GM12878 (cell line): ENCODE results near the gene NONO. TPM values are rescaled to one million over a fixed set of nuclear protein-coding genes. Genes with fewer than 3 reads are reported as not detected.

Source experiments
- ATAC-seq: fragments of 200-7000 bp; cut with Tn5 transposase; 3 replicates; pipeline ENCODE4 v1.9.1; 2020; ENCODE audit warnings: mild to moderate bottlenecking, moderate library complexity
- BruUV-seq: library from RNA; stranded (reverse); fragments of 400-500 nt; replicated peaks from 2 replicates; lab custom pipeline; 2021; lab: Mats Ljungman, UMichigan
- CTCF ChIA-PET: fragments of 300-600 bp; sonication (Branson Sonifier 250); formaldehyde crosslinking; extraction: SDS; loops from one replicate; lab custom pipeline; 2021; ENCODE audit warnings: inconsistent platforms; lab: Yijun Ruan, JAX
- POLR2A ChIA-PET: fragments of 350-600 bp; formaldehyde crosslinking; extraction: SDS; loops from one replicate; lab custom pipeline; 2021; ENCODE audit warnings: inconsistent platforms; lab: Charles Lee
- RAD21 ChIA-PET: fragments of 300-600 bp; sonication (Branson Sonifier 250); formaldehyde crosslinking; loops from one replicate; lab custom pipeline; 2023; ENCODE audit warnings: antibody characterized with exemption; ENCODE audit not compliant: unreplicated experiment; lab: Charles Lee
- SMC1A ChIA-PET: fragments of 300-600 bp; sonication (Branson Sonifier 250); formaldehyde crosslinking; loops from one replicate; lab custom pipeline; 2023; ENCODE audit not compliant: unreplicated experiment, uncharacterized antibody; lab: Charles Lee
- DNase-seq: peaks from one replicate; pipeline ENCODE4 v3.0.0-alpha.2; 2011; ENCODE audit warnings: low read depth, low spot score
- FAIRE-seq: peaks from 3 replicates; lab custom pipeline; 2011; peaks lifted over from hg19 to GRCh38; lab: Jason Lieb, UNC
- H2AFZ ChIP-seq: 2 replicates; pipeline ENCODE4 v1.6.0; 2011; ENCODE audit warnings: low read depth, low read length, control low read depth; ENCODE audit not compliant: control insufficient read depth
- H3K27ac ChIP-seq: 2 replicates; pipeline ENCODE4 v1.5.1; 2011; ENCODE audit warnings: control low read depth; ENCODE audit not compliant: control insufficient read depth, insufficient read depth
- H3K27me3 ChIP-seq, 2 experiments: replicated peaks in 1 of 2; 2 replicates each; pipeline versions ENCODE4 v1.6.0 to v1.6.1; 2011; ENCODE audit warnings: low read length in 1 of 2; ENCODE audit not compliant: control insufficient read depth in 2 of 2, insufficient read depth in 2 of 2
- H3K36me3 ChIP-seq, 2 experiments: 2 replicates each; pipeline ENCODE4 v1.5.1; 2011; ENCODE audit warnings: low read length in 1 of 2; ENCODE audit not compliant: control insufficient read depth in 2 of 2, insufficient read depth in 2 of 2
- H3K4me1 ChIP-seq: 2 replicates; pipeline ENCODE4 v1.6.1; 2011; ENCODE audit warnings: mild to moderate bottlenecking, low read length, moderate library complexity, mixed read lengths; ENCODE audit not compliant: control insufficient read depth, insufficient read depth
- H3K4me2 ChIP-seq: 2 replicates; pipeline ENCODE4 v1.6.0; 2011; ENCODE audit warnings: control low read depth; ENCODE audit not compliant: control insufficient read depth, insufficient read depth
- H3K4me3 ChIP-seq: fragments of 200-600 bp; sonication (generic); 2 replicates; pipeline ENCODE4 v1.5.1; 2016
- H3K79me2 ChIP-seq: 2 replicates; pipeline ENCODE4 v1.6.0; 2011; ENCODE audit warnings: low read length; ENCODE audit not compliant: control insufficient read depth, insufficient read depth
- H3K9ac ChIP-seq: 2 replicates; pipeline ENCODE4 v1.8.0; 2011; ENCODE audit warnings: low read length, control low read depth, mixed read lengths; ENCODE audit not compliant: control insufficient read depth, insufficient read depth
- H3K9me3 ChIP-seq: replicated peaks from 3 replicates; pipeline ENCODE4 v1.5.1; 2011; ENCODE audit warnings: mild to moderate bottlenecking, low read length; ENCODE audit not compliant: control insufficient read depth, insufficient read depth
- H4K20me1 ChIP-seq: 2 replicates; pipeline ENCODE4 v1.6.0; 2011; ENCODE audit not compliant: control insufficient read depth, insufficient read depth
- BMI1 ChIP-seq: fragments of 450-650 bp; IDR thresholded peaks from 2 replicates; pipeline ENCODE4 v1.6.1; 2016; ENCODE audit warnings: mild to moderate bottlenecking, moderate library complexity, borderline replicate concordance
- CREB1 ChIP-seq: IDR thresholded peaks from 2 replicates; pipeline ENCODE4 v1.6.1; 2012; ENCODE audit warnings: low read depth, mild to moderate bottlenecking, inconsistent platforms
- EGR1 ChIP-seq, 2 experiments: IDR thresholded peaks; 1 replicate in 1 of 2; 2 replicates in 1 of 2; pipeline ENCODE4 v1.6.1; 2011 to 2012; ENCODE audit warnings: low read depth in 2 of 2, low read length in 2 of 2, borderline replicate concordance in 1 of 2, mild to moderate bottlenecking in 1 of 2, moderate library complexity in 1 of 2
- IKZF2 ChIP-seq, 2 experiments: fragments of 450-650 bp; IDR thresholded peaks; 2 replicates each; pipeline ENCODE4 v1.6.1; 2017; ENCODE audit warnings: mild to moderate bottlenecking in 2 of 2, moderate library complexity in 2 of 2
- MEF2B ChIP-seq: fragments of 450-650 bp; IDR thresholded peaks from 2 replicates; pipeline ENCODE4 v1.6.1; 2018; ENCODE audit warnings: mild to moderate bottlenecking, moderate library complexity; ENCODE audit not compliant: partially characterized antibody, poor library complexity, severe bottlenecking
- MXI1 ChIP-seq: fragments of 150-350 bp; IDR thresholded peaks from 2 replicates; pipeline ENCODE4 v1.6.1; 2011; ENCODE audit warnings: low read depth, mild to moderate bottlenecking, inconsistent platforms, low read length, improper control_type of control experiment
- NRF1 ChIP-seq: conservative IDR thresholded peaks from 2 replicates; pipeline ENCODE4 v1.6.1; 2011; ENCODE audit warnings: mild to moderate bottlenecking, low read depth, low read length, improper control_type of control experiment
- PAX8 ChIP-seq: fragments of 450-650 bp; IDR thresholded peaks from 2 replicates; pipeline ENCODE4 v1.6.1; 2017; ENCODE audit warnings: mild to moderate bottlenecking, moderate library complexity
- RCOR1 ChIP-seq: conservative IDR thresholded peaks from 2 replicates; pipeline ENCODE4 v1.6.1; 2012; ENCODE audit warnings: low read depth, low read length, improper control_type of control experiment
- RFX5 ChIP-seq: IDR thresholded peaks from 2 replicates; pipeline ENCODE4 v1.6.1; 2011; ENCODE audit warnings: low read depth, low read length, improper control_type of control experiment
- SMAD5 ChIP-seq: IDR thresholded peaks from 2 replicates; pipeline ENCODE4 v1.6.1; 2016; ENCODE audit warnings: antibody characterized with exemption, low read depth
- STAT3 ChIP-seq: IDR thresholded peaks from 2 replicates; pipeline ENCODE4 v1.6.1; 2011; ENCODE audit warnings: low read depth, low read length, improper control_type of control experiment
- TAF1 ChIP-seq: IDR thresholded peaks from 2 replicates; pipeline ENCODE4 v1.6.1; 2011; ENCODE audit warnings: mild to moderate bottlenecking, low read depth, low read length, borderline replicate concordance
- WRNIP1 ChIP-seq: IDR thresholded peaks from 2 replicates; pipeline ENCODE4 v1.6.1; 2011; ENCODE audit warnings: low read depth, low read length, improper control_type of control experiment, borderline replicate concordance
- ZNF274 ChIP-seq: IDR thresholded peaks from one replicate; pipeline ENCODE4 v1.8.0; 2011; ENCODE audit not compliant: insufficient read length, insufficient read depth
- WGBS: methylation state at CpG from one replicate; pipeline ENCODE4 v1.1.6; 2016; ENCODE audit warnings: low lambda C conversion rate; ENCODE audit not compliant: insufficient replicate concordance, insufficient coverage; ENCODE audit errors: missing lambda C conversion rate; 5-methylcytosine and 5-hydroxymethylcytosine counted together
- in situ Hi-C: fragments of 300-500 bp; cut with MboI; formaldehyde crosslinking; loops from 9 replicates; pipeline ENCODE4 v1.14.3; 2018; ENCODE audit warnings: mixed read lengths
- intact Hi-C: fragments of 100-400 bp; cut with micrococcal nuclease; formaldehyde crosslinking; loops from one replicate; pipeline ENCODE4 v1.14.2; 2022; ENCODE audit not compliant: unreplicated experiment
- polyA plus RNA-seq, 11 experiments: library from polyadenylated mRNA; depleted of rRNA in 4 of 11; unstranded in 6 of 11; stranded (reverse) in 5 of 11; fragments of >200 nt; fragmentation: Nextera tagmentation in 4 of 11; fragmentation: Illumina TruSeq in 1 of 11; extraction: Ambion mirVana in 4 of 11; extraction: Trizol in 1 of 11; gene quantifications; 1 replicate in 1 of 11; 2 replicates in 10 of 11; pipeline versions ENCODE4 v1.2.1 to v1.2.3, GENCODE V29; 2011 to 2016; ENCODE audit warnings: inconsistent platforms in 2 of 11, missing spikeins in 2 of 11, low read depth in 1 of 11
- total RNA-seq, 4 experiments: library from RNA; depleted of rRNA in 3 of 4; stranded (reverse); fragments of >200 nt in 3 of 4; fragmentation: Illumina TruSeq in 1 of 4; extraction: Trizol in 1 of 4; gene quantifications; 2 replicates each; pipeline versions ENCODE4 v1.2.1 to v1.2.3, GENCODE V29; 2013 to 2021

The NONO gene
- total and polyA plus RNA-seq, 10 of the 15 experiments (the other 5 are each of a cell fraction or from before 2014, with no cell fraction given): 206 to 505 (median 373) TPM

- Histone ChIP-seq H3K36me3 (no peaks in the 10 kb centered on the region), H3K4me1 (peaks cover 4% of the 10 kb centered on the region), H3K79me2 (peaks cover 42% of the 10 kb centered on the region), H4K20me1 (no peaks in the 10 kb centered on the region), H3K9ac (peak overlapping the region; percentile 95; the same call in 1 of the 2 replicates), H3K27me3 (no peaks in the 10 kb centered on the region), H3K9me3 (no peaks in the 10 kb centered on the region; the same call in 2 of the 3 replicates), H3K4me3 (peak overlapping the region; percentile 24; the same call in 1 of the 2 replicates), H3K4me2 (peak overlapping the region; percentile 77), H2AFZ (peak overlapping the region; percentile 78), H3K27ac (peak overlapping the region; percentile 91)
- BruUV-seq: no TSS peak
- in situ Hi-C loops (no loop called here), intact Hi-C loops (loop anchor here (1.0 to 10.0 kb wide), 4 partner anchors 28 to 188 kb away; partner anchors contain the start of genes FOXO4, TAF1 and ZMYM3)
- DNase-seq: no peak
- WGBS: 28% methylated on average over 14 of the region's 16 CpGs
- POLR2A ChIA-PET: interaction anchor here (0.7 to 2.3 kb wide), 10 partner anchors 9 to 259 kb away, joined by 3 to 18 read pairs (median 4); partner anchors contain the start of genes MED12, TAF1 and ZMYM3
- SMC1A ChIA-PET: interaction anchor here (0.9 to 1.6 kb wide), 7 partner anchors 28 to 183 kb away, joined by 3 to 8 read pairs (median 4); partner anchors contain the start of genes TAF1 and ZMYM3
- CTCF ChIA-PET: interaction anchor here (0.8 to 1.2 kb wide), 3 partner anchors 32 to 847 kb away, joined by 3 to 6 read pairs (median 4); no protein-coding TSS in a partner anchor
- RAD21 ChIA-PET: interaction anchor here (0.7 to 2.1 kb wide), 13 partner anchors 28 to 370 kb away, joined by 3 to 13 read pairs (median 5); partner anchors contain the start of genes MED12 and TAF1
- peak; percentile 54 for ATAC-seq
- FAIRE-seq: peak; percentile 49
- TF ChIP-seq SMAD5 (no peak), PAX8 (no peak), TAF1 (no peak), MEF2B (peak; percentile 10), RFX5 (no peak), STAT3 (no peak), MXI1 (0 out of 2 replicates have a peak, but pooled peaks have one; percentile 20), WRNIP1 (no peak), CREB1 (0 out of 2 replicates have a peak, but pooled peaks have one; percentile 28), RCOR1 (no peak), IKZF2 (IDR thresholded peaks at IDR 0.05) (peak in 1 of 2 experiments; percentile 23; a peak in 1 of 4 replicates), BMI1 (peak; percentile 44; the same call in 1 of the 2 replicates), NRF1 (peak; percentile 49; the same call in 1 of the 2 replicates), ZNF274 (no peak), EGR1 (IDR thresholded peaks at IDR 0.05; ENCODE audit: borderline replicate concordance in 1 of 2, low read depth in 2 of 2, low read length in 2 of 2) (peak in 1 of 2 experiments; percentile 48; a peak in 1 of 3 replicates)
These were observed 677 bp upstream of the NONO start for GRCh38 chrX:71282514-71283402.
